Measurements from ENCODE around the gene TLR7. TPM values are rescaled to one million over a fixed set of nuclear protein-coding genes. Genes with fewer than 3 reads are reported as not detected.

TLR7 gene
- total RNA-seq, 4 donors from 2014 or later = 0.23 to 1.2 (median 0.62) TPM

DNA sequence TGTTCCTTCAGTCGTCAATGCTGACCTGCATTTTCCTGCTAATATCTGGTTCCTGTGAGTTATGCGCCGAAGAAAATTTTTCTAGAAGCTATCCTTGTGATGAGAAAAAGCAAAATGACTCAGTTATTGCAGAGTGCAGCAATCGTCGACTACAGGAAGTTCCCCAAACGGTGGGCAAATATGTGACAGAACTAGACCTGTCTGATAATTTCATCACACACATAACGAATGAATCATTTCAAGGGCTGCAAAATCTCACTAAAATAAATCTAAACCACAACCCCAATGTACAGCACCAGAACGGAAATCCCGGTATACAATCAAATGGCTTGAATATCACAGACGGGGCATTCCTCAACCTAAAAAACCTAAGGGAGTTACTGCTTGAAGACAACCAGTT is 52.2 kb downstream of the TLR7 start:
- TF ChIP-seq POLR2AphosphoS5 (IDR thresholded peaks at IDR 0.05) (no peak), EP300 (IDR thresholded peaks at IDR 0.05) (no peak), POLR2A (IDR thresholded peaks at IDR 0.05; ENCODE audit: low read depth) (no peak)
- TF ChIP-seq, protein P1, sequence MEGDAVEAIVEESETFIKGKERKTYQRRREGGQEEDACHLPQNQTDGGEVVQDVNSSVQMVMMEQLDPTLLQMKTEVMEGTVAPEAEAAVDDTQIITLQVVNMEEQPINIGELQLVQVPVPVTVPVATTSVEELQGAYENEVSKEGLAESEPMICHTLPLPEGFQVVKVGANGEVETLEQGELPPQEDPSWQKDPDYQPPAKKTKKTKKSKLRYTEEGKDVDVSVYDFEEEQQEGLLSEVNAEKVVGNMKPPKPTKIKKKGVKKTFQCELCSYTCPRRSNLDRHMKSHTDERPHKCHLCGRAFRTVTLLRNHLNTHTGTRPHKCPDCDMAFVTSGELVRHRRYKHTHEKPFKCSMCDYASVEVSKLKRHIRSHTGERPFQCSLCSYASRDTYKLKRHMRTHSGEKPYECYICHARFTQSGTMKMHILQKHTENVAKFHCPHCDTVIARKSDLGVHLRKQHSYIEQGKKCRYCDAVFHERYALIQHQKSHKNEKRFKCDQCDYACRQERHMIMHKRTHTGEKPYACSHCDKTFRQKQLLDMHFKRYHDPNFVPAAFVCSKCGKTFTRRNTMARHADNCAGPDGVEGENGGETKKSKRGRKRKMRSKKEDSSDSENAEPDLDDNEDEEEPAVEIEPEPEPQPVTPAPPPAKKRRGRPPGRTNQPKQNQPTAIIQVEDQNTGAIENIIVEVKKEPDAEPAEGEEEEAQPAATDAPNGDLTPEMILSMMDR (IDR thresholded peaks at IDR 0.05) = no peak
- Histone ChIP-seq H3K36me3 (no peaks in the 10 kb centered on the region), H3K9me3 (no peaks in the 10 kb centered on the region), H3K4me3 (no peak overlapping the region), H3K27ac (replicated peaks in 1 of 4) (no peak overlapping the region), H3K4me1 (no peaks in the 10 kb centered on the region), H3K27me3 (no peaks in the 10 kb centered on the region)
- 75% methylated on average over 10 of the region's 10 CpGs for WGBS
- no peak for DNase-seq (ENCODE audit: extremely low spot score)
- intact Hi-C loops (cut with DNase I) = no loop called here

DNA sequence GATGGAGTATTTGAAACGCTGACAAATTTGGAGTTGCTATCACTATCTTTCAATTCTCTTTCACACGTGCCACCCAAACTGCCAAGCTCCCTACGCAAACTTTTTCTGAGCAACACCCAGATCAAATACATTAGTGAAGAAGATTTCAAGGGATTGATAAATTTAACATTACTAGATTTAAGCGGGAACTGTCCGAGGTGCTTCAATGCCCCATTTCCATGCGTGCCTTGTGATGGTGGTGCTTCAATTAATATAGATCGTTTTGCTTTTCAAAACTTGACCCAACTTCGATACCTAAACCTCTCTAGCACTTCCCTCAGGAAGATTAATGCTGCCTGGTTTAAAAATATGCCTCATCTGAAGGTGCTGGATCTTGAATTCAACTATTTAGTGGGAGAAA is 52.7 kb downstream of the TLR7 start:
- Histone ChIP-seq H3K4me1 (no peaks in the 10 kb centered on the region), H3K4me3 (no peak overlapping the region), H3K27me3 (no peaks in the 10 kb centered on the region), H3K36me3 (no peaks in the 10 kb centered on the region), H3K27ac (replicated peaks in 1 of 4) (no peak overlapping the region), H3K9me3 (no peaks in the 10 kb centered on the region)
- intact Hi-C loops (cut with DNase I) = no loop called here
- DNase-seq (ENCODE audit: extremely low spot score) = no peak
- TF ChIP-seq, protein P1 (IDR thresholded peaks at IDR 0.05) = no peak
- 68% methylated on average over 8 of the region's 8 CpGs for WGBS

DNA sequence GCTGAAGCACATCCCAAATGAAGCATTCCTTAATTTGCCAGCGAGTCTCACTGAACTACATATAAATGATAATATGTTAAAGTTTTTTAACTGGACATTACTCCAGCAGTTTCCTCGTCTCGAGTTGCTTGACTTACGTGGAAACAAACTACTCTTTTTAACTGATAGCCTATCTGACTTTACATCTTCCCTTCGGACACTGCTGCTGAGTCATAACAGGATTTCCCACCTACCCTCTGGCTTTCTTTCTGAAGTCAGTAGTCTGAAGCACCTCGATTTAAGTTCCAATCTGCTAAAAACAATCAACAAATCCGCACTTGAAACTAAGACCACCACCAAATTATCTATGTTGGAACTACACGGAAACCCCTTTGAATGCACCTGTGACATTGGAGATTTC is 54.1 kb downstream of the TLR7 start:
- Histone ChIP-seq H3K27me3 (no peaks in the 10 kb centered on the region), H3K4me3 (no peak overlapping the region), H3K9me3 (no peaks in the 10 kb centered on the region), H3K4me1 (no peaks in the 10 kb centered on the region), H3K36me3 (no peaks in the 10 kb centered on the region), H3K27ac (replicated peaks in 1 of 4) (no peak overlapping the region)
- intact Hi-C loops (cut with DNase I) = no loop called here
- 66% methylated on average over 8 of the region's 8 CpGs for WGBS
- no peak for DNase-seq (ENCODE audit: extremely low spot score)
- TF ChIP-seq POLR2AphosphoS5 (IDR thresholded peaks at IDR 0.05) (no peak), POLR2A (IDR thresholded peaks at IDR 0.05; ENCODE audit: low read depth) (no peak), EP300 (IDR thresholded peaks at IDR 0.05) (no peak)
- TF ChIP-seq, protein P1 (IDR thresholded peaks at IDR 0.05) = no peak

DNA sequence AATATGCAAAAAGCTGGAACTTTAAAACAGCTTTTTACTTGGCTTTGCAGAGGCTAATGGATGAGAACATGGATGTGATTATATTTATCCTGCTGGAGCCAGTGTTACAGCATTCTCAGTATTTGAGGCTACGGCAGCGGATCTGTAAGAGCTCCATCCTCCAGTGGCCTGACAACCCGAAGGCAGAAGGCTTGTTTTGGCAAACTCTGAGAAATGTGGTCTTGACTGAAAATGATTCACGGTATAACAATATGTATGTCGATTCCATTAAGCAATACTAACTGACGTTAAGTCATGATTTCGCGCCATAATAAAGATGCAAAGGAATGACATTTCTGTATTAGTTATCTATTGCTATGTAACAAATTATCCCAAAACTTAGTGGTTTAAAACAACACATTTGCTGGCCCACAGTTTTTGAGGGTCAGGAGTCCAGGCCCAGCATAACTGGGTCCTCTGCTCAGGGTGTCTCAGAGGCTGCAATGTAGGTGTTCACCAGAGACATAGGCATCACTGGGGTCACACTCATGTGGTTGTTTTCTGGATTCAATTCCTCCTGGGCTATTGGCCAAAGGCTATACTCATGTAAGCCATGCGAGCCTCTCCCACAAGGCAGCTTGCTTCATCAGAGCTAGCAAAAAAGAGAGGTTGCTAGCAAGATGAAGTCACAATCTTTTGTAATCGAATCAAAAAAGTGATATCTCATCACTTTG is 55.2 kb downstream of the TLR7 start:
- Histone ChIP-seq H3K27me3 (no peaks in the 10 kb centered on the region), H3K4me1 (no peaks in the 10 kb centered on the region), H3K4me3 (no peak overlapping the region), H3K9me3 (no peaks in the 10 kb centered on the region), H3K27ac (replicated peaks in 1 of 4) (no peak overlapping the region), H3K36me3 (no peaks in the 10 kb centered on the region)
- 86% methylated on average over 10 of the region's 10 CpGs for WGBS
- TF ChIP-seq POLR2A (IDR thresholded peaks at IDR 0.05; ENCODE audit: low read depth) (no peak), EP300 (IDR thresholded peaks at IDR 0.05) (no peak), POLR2AphosphoS5 (IDR thresholded peaks at IDR 0.05) (no peak)
- TF ChIP-seq, protein P1 (IDR thresholded peaks at IDR 0.05) = no peak
- intact Hi-C loops (cut with DNase I) = no loop called here
- DNase-seq (ENCODE audit: extremely low spot score) = no peak

DNA sequence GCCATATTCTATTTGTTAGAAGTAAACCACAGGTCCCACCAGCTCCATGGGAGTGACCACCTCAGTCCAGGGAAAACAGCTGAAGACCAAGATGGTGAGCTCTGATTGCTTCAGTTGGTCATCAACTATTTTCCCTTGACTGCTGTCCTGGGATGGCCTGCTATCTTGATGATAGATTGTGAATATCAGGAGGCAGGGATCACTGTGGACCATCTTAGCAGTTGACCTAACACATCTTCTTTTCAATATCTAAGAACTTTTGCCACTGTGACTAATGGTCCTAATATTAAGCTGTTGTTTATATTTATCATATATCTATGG is 55.7 kb downstream of the TLR7 start:
- Histone ChIP-seq H3K4me3 (no peak overlapping the region), H3K27ac (replicated peaks in 1 of 4) (no peak overlapping the region), H3K9me3 (no peaks in the 10 kb centered on the region), H3K4me1 (no peaks in the 10 kb centered on the region), H3K27me3 (no peaks in the 10 kb centered on the region), H3K36me3 (no peaks in the 10 kb centered on the region)
- DNase-seq (ENCODE audit: extremely low spot score) = no peak
- intact Hi-C loops (cut with DNase I) = no loop called here
- TF ChIP-seq, protein P1 (IDR thresholded peaks at IDR 0.05) = no peak
- TF ChIP-seq POLR2A (IDR thresholded peaks at IDR 0.05; ENCODE audit: low read depth) (no peak), POLR2AphosphoS5 (IDR thresholded peaks at IDR 0.05) (no peak), EP300 (IDR thresholded peaks at IDR 0.05) (no peak)
